ENCODE results near the gene SMAD3. TPM values are rescaled to one million over a fixed set of nuclear protein-coding genes. Genes with fewer than 3 reads are reported as not detected.

SMAD3 gene
- total RNA-seq, 1 experiment from 2014 or later = 89.2 TPM

DNA sequence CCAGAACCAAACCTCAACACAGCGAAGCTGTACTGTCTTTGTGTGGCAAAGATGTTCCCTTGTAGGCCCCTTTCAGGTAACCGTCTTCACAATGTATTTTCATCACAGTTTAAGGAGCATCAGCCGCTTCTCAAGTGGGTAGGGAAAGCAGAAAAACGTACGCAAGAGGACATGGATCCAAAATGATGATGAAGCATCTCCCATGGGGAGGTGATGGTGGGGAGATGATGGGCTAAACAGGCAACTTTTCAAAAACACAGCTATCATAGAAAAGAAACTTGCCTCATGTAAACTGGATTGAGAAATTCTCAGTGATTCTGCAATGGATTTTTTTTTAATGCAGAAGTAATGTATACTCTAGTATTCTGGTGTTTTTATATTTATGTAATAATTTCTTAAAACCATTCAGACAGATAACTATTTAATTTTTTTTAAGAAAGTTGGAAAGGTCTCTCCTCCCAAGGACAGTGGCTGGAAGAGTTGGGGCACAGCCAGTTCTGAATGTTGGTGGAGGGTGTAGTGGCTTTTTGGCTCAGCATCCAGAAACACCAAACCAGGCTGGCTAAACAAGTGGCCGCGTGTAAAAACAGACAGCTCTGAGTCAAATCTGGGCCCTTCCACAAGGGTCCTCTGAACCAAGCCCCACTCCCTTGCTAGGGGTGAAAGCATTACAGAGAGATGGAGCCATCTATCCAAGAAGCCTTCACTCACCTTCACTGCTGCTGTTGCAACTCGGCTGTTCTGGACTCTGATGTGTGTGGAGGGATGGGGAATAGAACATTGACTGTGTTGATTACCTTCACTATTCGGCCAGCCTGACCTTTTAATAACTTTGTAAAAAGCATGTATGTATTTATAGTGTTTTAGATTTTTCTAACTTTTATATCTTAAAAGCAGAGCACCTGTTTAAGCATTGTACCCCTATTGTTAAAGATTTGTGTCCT, 129.0 kb downstream of the SMAD3 start:
- ATAC-seq (no peak), DNase-seq (ENCODE audit: low read depth, low spot score) (no peak)
- no peak overlapping the region for H3K27ac ChIP-seq (ENCODE audit: low read depth, low read length)
- H4K20me1 ChIP-seq (ENCODE audit: insufficient read depth) = no peaks in the 10 kb centered on the region
- RAD21 ChIA-PET (ENCODE audit: low non-redundant PET in 1 of 2, low total read pairs in 2 of 2, uncharacterized antibody in 2 of 2, unreplicated experiment in 2 of 2) = no interaction called here
- H3K36me3 ChIP-seq (ENCODE audit: control insufficient read depth in 1 of 2, insufficient read depth in 2 of 2, low read length in 2 of 2) = peaks cover 7 to 30% of the 10 kb centered on the region in 2 experiments; a peak in 3 of 4 replicates
- CTCF ChIA-PET = no interaction called here
- no peaks in the 10 kb centered on the region for H3K9me2 ChIP-seq (ENCODE audit: insufficient read depth)
- no peaks in the 10 kb centered on the region for H3K27me3 ChIP-seq (ENCODE audit: insufficient read depth, low read length)
- no peaks in the 10 kb centered on the region for H3K79me2 ChIP-seq (ENCODE audit: insufficient read depth, low read length)
- H2AFZ ChIP-seq (ENCODE audit: low read depth, low read length, poor library complexity, severe bottlenecking) = no peak overlapping the region
- H3K9me3 ChIP-seq (ENCODE audit: control insufficient read depth in 1 of 2, insufficient read depth in 1 of 2, low read depth in 1 of 2, low read length in 2 of 2) = no peaks in the 10 kb centered on the region
- no peak for TF ChIP-seq RAD21 (IDR thresholded peaks at IDR 0.05; ENCODE audit: low read depth)
- no peak for TF ChIP-seq ZNF274 (IDR thresholded peaks at IDR 0.05; ENCODE audit: low read depth, low read length)
- TF ChIP-seq CBX3 (IDR thresholded peaks at IDR 0.05; ENCODE audit: low read depth) = no peak
- TF ChIP-seq, protein P1, sequence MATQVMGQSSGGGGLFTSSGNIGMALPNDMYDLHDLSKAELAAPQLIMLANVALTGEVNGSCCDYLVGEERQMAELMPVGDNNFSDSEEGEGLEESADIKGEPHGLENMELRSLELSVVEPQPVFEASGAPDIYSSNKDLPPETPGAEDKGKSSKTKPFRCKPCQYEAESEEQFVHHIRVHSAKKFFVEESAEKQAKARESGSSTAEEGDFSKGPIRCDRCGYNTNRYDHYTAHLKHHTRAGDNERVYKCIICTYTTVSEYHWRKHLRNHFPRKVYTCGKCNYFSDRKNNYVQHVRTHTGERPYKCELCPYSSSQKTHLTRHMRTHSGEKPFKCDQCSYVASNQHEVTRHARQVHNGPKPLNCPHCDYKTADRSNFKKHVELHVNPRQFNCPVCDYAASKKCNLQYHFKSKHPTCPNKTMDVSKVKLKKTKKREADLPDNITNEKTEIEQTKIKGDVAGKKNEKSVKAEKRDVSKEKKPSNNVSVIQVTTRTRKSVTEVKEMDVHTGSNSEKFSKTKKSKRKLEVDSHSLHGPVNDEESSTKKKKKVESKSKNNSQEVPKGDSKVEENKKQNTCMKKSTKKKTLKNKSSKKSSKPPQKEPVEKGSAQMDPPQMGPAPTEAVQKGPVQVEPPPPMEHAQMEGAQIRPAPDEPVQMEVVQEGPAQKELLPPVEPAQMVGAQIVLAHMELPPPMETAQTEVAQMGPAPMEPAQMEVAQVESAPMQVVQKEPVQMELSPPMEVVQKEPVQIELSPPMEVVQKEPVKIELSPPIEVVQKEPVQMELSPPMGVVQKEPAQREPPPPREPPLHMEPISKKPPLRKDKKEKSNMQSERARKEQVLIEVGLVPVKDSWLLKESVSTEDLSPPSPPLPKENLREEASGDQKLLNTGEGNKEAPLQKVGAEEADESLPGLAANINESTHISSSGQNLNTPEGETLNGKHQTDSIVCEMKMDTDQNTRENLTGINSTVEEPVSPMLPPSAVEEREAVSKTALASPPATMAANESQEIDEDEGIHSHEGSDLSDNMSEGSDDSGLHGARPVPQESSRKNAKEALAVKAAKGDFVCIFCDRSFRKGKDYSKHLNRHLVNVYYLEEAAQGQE (IDR thresholded peaks at IDR 0.05; ENCODE audit: low read depth) = no peak
- TF ChIP-seq, protein P2, sequence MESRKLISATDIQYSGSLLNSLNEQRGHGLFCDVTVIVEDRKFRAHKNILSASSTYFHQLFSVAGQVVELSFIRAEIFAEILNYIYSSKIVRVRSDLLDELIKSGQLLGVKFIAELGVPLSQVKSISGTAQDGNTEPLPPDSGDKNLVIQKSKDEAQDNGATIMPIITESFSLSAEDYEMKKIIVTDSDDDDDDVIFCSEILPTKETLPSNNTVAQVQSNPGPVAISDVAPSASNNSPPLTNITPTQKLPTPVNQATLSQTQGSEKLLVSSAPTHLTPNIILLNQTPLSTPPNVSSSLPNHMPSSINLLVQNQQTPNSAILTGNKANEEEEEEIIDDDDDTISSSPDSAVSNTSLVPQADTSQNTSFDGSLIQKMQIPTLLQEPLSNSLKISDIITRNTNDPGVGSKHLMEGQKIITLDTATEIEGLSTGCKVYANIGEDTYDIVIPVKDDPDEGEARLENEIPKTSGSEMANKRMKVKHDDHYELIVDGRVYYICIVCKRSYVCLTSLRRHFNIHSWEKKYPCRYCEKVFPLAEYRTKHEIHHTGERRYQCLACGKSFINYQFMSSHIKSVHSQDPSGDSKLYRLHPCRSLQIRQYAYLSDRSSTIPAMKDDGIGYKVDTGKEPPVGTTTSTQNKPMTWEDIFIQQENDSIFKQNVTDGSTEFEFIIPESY (IDR thresholded peaks at IDR 0.05; ENCODE audit: extremely low read depth, insufficient replicate concordance, low read length) = no peak
- TF ChIP-seq EZH2phosphoT487 (IDR thresholded peaks at IDR 0.05; ENCODE audit: borderline replicate concordance) = no peak
- no peak overlapping the region for H3K9ac ChIP-seq (ENCODE audit: low read length)
- H3K4me2 ChIP-seq (ENCODE audit: low read length) = no peak overlapping the region
- H3K4me1 ChIP-seq (ENCODE audit: control insufficient read depth in 1 of 2, insufficient read depth in 2 of 2, low read length in 2 of 2) = no peaks in the 10 kb centered on the region
- POLR2A ChIA-PET = no interaction called here
- H3K4me3 ChIP-seq (replicated peaks in 1 of 2; ENCODE audit: low read depth in 1 of 2, low read length in 2 of 2) = no peak overlapping the region
- intact Hi-C loops (cut with micrococcal nuclease) = no loop called here
- no TSS peak for BruUV-seq (replicated peaks)
